Loucy (cell line): Measurements from ENCODE around the gene SEMA3F.

Experiments used
- EZH2phosphoT487 ChIP-seq: fragments of 200-600 bp; IDR thresholded peaks from 2 replicates; pipeline ENCODE4 v1.6.1; 2018; ENCODE audit warnings: antibody characterized with exemption, mild to moderate bottlenecking, moderate library complexity, borderline replicate concordance
- TF ChIP-seq, protein P1 (sequence below): fragments of 200-600 bp; sonication (generic); conservative IDR thresholded peaks from 2 replicates; pipeline ENCODE4 v1.5.1; 2014; ENCODE audit warnings: mild to moderate bottlenecking, antibody characterized with exemption, low read length

- TF ChIP-seq, protein P1, sequence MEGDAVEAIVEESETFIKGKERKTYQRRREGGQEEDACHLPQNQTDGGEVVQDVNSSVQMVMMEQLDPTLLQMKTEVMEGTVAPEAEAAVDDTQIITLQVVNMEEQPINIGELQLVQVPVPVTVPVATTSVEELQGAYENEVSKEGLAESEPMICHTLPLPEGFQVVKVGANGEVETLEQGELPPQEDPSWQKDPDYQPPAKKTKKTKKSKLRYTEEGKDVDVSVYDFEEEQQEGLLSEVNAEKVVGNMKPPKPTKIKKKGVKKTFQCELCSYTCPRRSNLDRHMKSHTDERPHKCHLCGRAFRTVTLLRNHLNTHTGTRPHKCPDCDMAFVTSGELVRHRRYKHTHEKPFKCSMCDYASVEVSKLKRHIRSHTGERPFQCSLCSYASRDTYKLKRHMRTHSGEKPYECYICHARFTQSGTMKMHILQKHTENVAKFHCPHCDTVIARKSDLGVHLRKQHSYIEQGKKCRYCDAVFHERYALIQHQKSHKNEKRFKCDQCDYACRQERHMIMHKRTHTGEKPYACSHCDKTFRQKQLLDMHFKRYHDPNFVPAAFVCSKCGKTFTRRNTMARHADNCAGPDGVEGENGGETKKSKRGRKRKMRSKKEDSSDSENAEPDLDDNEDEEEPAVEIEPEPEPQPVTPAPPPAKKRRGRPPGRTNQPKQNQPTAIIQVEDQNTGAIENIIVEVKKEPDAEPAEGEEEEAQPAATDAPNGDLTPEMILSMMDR = no peak
- TF ChIP-seq EZH2phosphoT487 = no peak
Measured at GRCh38 chr3:50213373-50213772, 58.2 kb downstream of the SEMA3F start.
